GM23248 (cell line): ENCODE data around the gene ERBB4.

Experiments
- EZH2 ChIP-seq: fragments of 200-600 bp; sonication (generic); IDR thresholded peaks from 2 replicates; pipeline ENCODE4 v1.6.1; 2018; ENCODE audit warnings: antibody characterized with exemption, mild to moderate bottlenecking; ENCODE audit not compliant: insufficient read depth, poor library complexity, severe bottlenecking
- EZH2phosphoT487 ChIP-seq: fragments of 200-600 bp; sonication (generic); IDR thresholded peaks from 2 replicates; pipeline ENCODE4 v1.6.1; 2018; ENCODE audit warnings: antibody characterized with exemption, moderate library complexity, mild to moderate bottlenecking, low read depth; ENCODE audit not compliant: insufficient read depth

GRCh38 chr2:212548455-212548819, 9.8 kb upstream of the ERBB4 start:
- TF ChIP-seq EZH2phosphoT487 = no peak
- TF ChIP-seq EZH2 = no peak
